ENCODE measurements around the gene DENND1B.

Gene DENND1B

DNA sequence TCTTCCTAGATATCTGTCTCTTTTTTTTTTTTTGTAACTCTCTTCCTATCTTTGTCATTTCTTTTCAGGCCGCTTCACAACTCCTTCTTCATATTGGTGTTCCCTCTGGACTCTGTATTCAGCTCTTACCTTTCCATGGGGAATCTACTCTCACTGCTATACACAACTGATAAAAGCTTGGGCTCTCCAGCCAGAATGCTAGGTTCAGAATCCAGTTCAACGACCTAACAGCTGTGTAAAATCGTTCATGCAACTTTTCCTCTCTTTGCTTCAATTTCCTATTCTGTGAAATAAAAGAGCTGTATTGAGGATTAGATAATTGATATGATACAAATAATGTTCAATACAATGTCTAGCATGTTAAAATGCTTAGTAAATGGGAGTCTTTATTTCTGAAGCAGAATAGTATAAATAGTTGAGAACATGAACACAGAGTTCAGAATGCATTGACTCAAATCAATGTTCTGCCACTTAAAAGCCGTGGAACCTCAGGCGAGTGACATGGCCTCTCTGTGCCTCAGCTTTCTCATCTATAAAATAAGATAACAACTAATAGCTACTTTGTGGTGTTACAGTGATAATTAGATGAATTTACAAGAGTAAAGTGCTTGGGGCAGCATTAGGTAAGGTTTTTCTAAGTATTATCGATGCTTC is 88.5 kb downstream of the DENND1B start:
- TF ChIP-seq, protein P1, sequence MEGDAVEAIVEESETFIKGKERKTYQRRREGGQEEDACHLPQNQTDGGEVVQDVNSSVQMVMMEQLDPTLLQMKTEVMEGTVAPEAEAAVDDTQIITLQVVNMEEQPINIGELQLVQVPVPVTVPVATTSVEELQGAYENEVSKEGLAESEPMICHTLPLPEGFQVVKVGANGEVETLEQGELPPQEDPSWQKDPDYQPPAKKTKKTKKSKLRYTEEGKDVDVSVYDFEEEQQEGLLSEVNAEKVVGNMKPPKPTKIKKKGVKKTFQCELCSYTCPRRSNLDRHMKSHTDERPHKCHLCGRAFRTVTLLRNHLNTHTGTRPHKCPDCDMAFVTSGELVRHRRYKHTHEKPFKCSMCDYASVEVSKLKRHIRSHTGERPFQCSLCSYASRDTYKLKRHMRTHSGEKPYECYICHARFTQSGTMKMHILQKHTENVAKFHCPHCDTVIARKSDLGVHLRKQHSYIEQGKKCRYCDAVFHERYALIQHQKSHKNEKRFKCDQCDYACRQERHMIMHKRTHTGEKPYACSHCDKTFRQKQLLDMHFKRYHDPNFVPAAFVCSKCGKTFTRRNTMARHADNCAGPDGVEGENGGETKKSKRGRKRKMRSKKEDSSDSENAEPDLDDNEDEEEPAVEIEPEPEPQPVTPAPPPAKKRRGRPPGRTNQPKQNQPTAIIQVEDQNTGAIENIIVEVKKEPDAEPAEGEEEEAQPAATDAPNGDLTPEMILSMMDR (IDR thresholded peaks at IDR 0.05; ENCODE audit: low read depth, low read length): no peak
- DNase-seq (ENCODE audit: extremely low read depth, low read depth): no peak

DNA sequence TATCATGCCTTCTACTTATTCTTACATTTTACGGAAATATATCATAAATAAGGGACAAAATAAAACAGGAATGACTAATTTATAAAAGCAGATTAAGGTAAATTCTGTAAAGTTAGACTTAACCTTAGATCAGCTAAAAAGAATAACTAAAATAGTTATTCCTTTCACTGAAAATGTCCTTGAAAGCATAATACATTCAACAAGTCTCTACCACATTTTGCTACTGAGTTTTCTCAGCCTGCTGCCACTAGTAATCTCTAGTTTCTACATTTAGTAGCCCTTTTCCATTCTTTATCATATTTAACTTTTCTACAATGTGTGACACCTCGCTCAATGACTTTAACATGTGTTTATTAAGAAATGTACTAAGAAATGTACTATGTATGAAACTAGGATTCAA is 89.0 kb downstream of the DENND1B start:
- no peak for DNase-seq (ENCODE audit: extremely low read depth, low read depth)

DNA sequence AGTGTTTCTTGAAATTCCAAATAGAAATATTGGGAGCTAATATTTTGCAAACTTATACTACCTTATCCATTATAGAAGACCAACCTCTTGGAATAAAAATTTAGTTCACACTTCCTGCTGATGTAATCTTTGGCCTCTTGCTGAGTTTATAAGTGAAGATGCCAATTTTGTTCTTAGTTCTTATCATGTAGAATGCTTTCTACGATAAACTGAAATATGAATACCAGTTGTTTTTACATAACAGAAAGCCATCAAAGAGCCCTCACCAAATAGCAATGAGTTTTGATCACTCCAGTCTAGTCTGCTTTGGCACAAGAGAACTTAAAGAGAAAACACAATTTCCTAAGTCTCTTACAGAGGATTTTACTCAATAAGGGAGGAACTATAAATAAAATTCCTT is 89.5 kb downstream of the DENND1B start:
- TF ChIP-seq, protein P1 (IDR thresholded peaks at IDR 0.05; ENCODE audit: low read depth, low read length): no peak
- no peak for DNase-seq (ENCODE audit: extremely low read depth, low read depth)

More for the DNA sequence above, 89.0 kb downstream of the DENND1B start:
- TF ChIP-seq, protein P1 (IDR thresholded peaks at IDR 0.05; ENCODE audit: low read depth, low read length): no peak

DNA sequence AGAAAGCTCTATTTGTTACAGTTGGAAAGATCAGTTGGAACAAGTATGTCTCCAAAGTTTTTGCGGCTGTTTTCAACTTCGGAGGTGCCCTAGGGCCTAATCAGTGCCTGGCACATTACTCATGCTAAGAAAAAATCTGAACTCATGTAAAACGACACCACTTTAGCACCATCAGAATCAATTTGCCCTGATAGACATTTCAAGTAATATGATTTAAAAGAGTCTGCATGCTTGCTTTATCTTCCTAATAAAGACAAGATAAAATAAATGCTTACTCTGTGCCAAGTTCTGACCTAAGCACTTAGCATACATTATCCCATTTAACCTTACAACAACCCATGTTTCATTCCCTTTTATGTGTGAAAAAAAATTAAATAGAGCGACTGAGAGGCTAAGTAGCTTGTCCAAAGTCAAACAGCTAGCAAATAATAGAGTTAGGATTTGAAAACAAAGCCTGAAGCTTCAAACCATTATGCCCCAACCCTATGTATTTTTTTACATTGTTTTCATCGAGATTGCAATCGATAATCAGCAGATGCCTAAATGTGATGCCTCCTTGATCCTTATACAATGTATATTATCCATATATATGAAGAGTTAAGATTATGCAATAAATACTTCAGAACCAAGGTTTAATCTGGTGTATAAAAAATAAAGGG is 91.3 kb downstream of the DENND1B start:
- TF ChIP-seq, protein P1 (IDR thresholded peaks at IDR 0.05; ENCODE audit: low read depth, low read length): no peak
- no peak for DNase-seq (ENCODE audit: extremely low read depth, low read depth)

DNA sequence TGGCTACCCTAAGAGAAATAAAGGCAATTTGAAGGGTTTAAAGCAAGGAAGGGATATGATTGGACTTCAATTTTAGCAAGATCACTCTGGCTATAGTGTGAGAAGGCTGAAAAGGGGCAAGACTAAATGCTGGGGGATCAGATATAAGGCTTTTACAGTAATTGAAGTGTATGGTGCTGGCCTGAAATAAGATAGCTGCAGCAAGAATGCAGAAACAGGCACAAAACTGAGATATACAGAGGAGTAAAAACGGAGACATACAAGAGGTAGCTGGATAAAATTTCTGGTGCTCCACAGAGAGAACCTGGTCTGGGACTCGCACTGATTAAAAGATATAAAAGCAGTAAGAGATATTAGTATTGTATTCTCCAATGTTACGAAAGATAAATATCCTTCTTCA is 92.0 kb downstream of the DENND1B start:
- DNase-seq (ENCODE audit: extremely low read depth, low read depth): no peak
- TF ChIP-seq, protein P1 (IDR thresholded peaks at IDR 0.05; ENCODE audit: low read depth, low read length): no peak

DNA sequence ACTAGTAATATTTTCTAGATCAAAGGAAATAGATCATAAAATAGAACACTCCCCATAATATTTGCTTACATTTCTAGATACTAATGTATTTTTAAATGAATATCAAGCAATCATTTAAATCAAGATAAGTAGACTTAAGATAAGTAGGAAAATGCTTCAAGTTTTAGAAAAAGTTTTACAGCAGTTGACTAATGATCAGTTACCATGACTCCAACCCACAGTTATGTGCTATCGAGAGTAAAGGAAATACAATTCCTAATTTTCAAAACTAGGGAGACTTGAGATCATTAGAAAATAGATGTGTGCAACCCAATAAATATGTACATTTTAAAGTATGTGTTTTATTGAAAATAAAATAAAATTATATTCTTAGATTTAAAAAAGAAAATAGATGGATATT is 95.0 kb downstream of the DENND1B start:
- no peak for DNase-seq (ENCODE audit: extremely low read depth, low read depth)
- TF ChIP-seq, protein P1 (IDR thresholded peaks at IDR 0.05; ENCODE audit: low read depth, low read length): no peak

DNA sequence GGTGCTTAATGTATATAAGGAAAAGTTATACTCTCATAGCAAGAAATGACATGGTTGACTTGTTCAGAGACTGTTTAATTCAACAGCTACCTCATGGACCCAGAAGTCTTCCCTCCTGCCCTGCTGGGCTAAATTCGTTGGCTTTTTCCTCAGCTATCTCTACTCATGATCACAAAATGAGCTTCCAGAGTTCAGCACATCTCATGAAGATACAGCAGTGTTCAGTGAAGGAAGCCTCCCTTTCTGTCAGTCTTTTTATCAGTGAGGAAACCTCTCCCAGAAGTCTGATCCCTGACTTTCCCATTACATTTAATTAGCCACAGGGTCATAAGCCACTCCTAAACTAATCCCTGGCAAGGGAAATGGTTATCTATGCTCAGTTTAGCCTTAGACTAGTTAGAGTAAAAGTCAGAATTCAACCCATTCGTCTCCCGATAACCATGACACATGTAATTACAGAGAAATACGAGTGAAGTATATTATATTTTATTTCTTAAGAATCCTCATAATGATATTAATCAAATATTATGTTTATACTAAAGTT is 97.5 kb downstream of the DENND1B start:
- TF ChIP-seq, protein P1 (IDR thresholded peaks at IDR 0.05; ENCODE audit: low read depth, low read length): no peak
- no peak for DNase-seq (ENCODE audit: extremely low read depth, low read depth)

Data from AG09319 (cell line).